GM10248 (cell line): ENCODE measurements around the gene OLIG1.

Source experiments
- CTCF ChIA-PET: fragments of 300-600 bp; sonication (Branson Sonifier 250); formaldehyde crosslinking; extraction: SDS; loops from one replicate; lab custom pipeline; 2021; ENCODE audit warnings: antibody characterized with exemption; lab: Yijun Ruan, JAX
- POLR2A ChIA-PET: fragments of 350-650 bp; sonication (Branson Sonifier 250); formaldehyde crosslinking; extraction: SDS; loops from one replicate; lab custom pipeline; 2020; ENCODE audit warnings: antibody characterized with exemption; lab: Yijun Ruan, JAX
- DNase-seq: peaks from one replicate; pipeline ENCODE4 v3.0.0; 2012; ENCODE audit errors: extremely low spot score
- CTCF ChIP-seq: IDR thresholded peaks from 2 replicates; pipeline ENCODE4 v1.5.1; 2012; ENCODE audit warnings: mild to moderate bottlenecking, low read depth; ENCODE audit errors: extremely low read depth, missing control alignments, control extremely low read depth

OLIG1 gene

DNA sequence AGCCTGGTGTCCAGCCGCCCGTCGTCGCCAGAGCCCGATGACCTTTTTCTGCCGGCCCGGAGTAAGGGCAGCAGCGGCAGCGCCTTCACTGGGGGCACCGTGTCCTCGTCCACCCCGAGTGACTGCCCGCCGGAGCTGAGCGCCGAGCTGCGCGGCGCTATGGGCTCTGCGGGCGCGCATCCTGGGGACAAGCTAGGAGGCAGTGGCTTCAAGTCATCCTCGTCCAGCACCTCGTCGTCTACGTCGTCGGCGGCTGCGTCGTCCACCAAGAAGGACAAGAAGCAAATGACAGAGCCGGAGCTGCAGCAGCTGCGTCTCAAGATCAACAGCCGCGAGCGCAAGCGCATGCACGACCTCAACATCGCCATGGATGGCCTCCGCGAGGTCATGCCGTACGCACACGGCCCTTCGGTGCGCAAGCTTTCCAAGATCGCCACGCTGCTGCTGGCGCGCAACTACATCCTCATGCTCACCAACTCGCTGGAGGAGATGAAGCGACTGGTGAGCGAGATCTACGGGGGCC lies 43.0 kb upstream of the OLIG1 start:
- CTCF ChIA-PET = no interaction called here
- no peak for TF ChIP-seq CTCF

GRCh38 chr21:33027401-33028286 lies 42.3 kb upstream of the OLIG1 start:
- ChIA-PET CTCF (no interaction called here), POLR2A (no interaction called here)
- no peak for TF ChIP-seq CTCF
- DNase-seq = no peak

More for the DNA sequence above, 43.0 kb upstream of the OLIG1 start:
- no peak for DNase-seq
- POLR2A ChIA-PET = no interaction called here

- TF ChIP-seq CTCF = no peak
- no peak for DNase-seq
- ChIA-PET POLR2A (no interaction called here), CTCF (no interaction called here)
These were observed 41.7 kb upstream of the OLIG1 start for GRCh38 chr21:33028287-33028670.

DNA sequence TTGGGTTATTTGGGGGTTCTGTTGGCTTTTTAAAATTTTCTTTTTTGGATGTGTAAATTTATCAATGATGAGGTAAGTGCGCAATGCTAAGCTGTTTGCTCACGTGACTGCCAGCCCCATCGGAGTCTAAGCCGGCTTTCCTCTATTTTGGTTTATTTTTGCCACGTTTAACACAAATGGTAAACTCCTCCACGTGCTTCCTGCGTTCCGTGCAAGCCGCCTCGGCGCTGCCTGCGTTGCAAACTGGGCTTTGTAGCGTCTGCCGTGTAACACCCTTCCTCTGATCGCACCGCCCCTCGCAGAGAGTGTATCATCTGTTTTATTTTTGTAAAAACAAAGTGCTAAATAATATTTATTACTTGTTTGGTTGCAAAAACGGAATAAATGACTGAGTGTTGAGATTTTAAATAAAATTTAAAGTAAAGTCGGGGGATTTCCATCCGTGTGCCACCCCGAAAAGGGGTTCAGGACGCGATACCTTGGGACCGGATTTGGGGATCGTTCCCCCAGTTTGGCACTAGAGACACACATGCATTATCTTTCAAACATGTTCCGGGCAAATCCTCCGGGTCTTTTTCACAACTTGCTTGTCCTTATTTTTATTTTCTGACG lies 41.1 kb upstream of the OLIG1 start:
- no peak for DNase-seq
- POLR2A ChIA-PET = no interaction called here
- TF ChIP-seq CTCF = no peak

DNA sequence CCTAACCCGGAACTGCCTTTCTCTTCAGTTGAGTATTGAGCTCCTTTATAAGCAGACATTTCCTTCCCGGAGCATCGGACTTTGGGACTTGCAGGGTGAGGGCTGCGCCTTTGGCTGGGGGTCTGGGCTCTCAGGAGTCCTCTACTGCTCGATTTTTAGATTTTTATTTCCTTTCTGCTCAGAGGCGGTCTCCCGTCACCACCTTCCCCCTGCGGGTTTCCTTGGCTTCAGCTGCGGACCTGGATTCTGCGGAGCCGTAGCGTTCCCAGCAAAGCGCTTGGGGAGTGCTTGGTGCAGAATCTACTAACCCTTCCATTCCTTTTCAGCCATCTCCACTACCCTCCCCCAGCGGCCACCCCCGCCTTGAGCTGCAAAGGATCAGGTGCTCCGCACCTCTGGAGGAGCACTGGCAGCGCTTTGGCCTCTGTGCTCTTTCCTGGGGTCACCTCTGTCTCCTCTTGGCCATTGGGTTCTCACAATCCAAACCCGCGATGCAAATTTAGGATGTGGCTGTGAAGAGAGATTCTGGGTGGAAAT lies 40.5 kb upstream of the OLIG1 start:
- CTCF ChIA-PET = interaction anchor here (1.5 kb wide), 1 partner anchor 98 kb away, joined by 3 read pairs; no protein-coding TSS in a partner anchor
- no peak for DNase-seq
- POLR2A ChIA-PET = no interaction called here
- TF ChIP-seq CTCF = no peak

More for the DNA sequence above, 41.1 kb upstream of the OLIG1 start:
- CTCF ChIA-PET = interaction anchor here (1.5 kb wide), 1 partner anchor 99 kb away, joined by 3 read pairs; no protein-coding TSS in a partner anchor

DNA sequence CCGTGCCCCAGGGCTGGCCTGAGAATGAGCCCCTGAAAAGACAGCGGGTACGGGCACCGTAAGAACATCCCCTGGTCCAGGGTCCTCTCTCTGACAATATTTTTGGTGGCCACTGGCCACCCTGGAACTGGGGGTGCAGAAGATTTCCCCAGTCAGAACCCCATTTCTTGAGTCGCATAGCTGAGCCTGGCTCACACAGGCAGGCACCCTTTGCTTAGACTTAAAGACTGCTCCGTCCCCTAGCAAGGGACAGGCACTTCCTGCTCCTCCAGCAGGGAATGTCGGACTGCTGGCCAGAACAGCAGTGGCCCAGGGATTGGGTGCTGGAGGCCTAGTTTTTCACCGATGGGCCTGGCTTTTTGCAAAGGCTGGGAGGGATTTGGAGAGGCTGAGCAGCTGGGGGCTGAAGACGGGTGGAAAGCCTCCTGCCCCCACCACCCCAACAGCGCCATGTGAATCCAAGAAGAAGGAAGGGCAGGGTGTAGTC lies 39.9 kb upstream of the OLIG1 start:
- TF ChIP-seq CTCF = no peak
- ChIA-PET POLR2A (no interaction called here), CTCF (interaction anchor here (1.5 kb wide), 1 partner anchor 97 kb away, joined by 3 read pairs; no protein-coding TSS in a partner anchor)
- DNase-seq = no peak
